BJ (cell line): ENCODE results near the gene DCTPP1. TPM values are rescaled to one million over a fixed set of nuclear protein-coding genes. Genes with fewer than 3 reads are reported as not detected.
A peak's percentile ranks its signal among the peaks of the same experiment; 100 is the strongest.

Experiments
- CTCF ChIA-PET: fragments of 350-600 bp; formaldehyde crosslinking; extraction: SDS; loops from one replicate; lab custom pipeline; 2021; ENCODE audit warnings: antibody characterized with exemption, inconsistent platforms; lab: Yijun Ruan, JAX
- POLR2A ChIA-PET: fragments of 300-600 bp; sonication (Branson Sonifier 250); formaldehyde crosslinking; extraction: SDS; loops from one replicate; lab custom pipeline; 2021; ENCODE audit warnings: antibody characterized with exemption; lab: Charles Lee
- DNase-seq: peaks from one replicate; pipeline ENCODE4 v3.0.0-alpha.2; 2011; ENCODE audit warnings: low read depth
- H3K27me3 ChIP-seq: 2 replicates; pipeline ENCODE4 v1.6.0; 2011; ENCODE audit warnings: low read length; ENCODE audit not compliant: control insufficient read depth, insufficient read depth
- H3K36me3 ChIP-seq: 2 replicates; pipeline ENCODE4 v1.5.1; 2011; ENCODE audit warnings: low read length; ENCODE audit not compliant: control insufficient read depth, insufficient read depth
- H3K4me3 ChIP-seq: 2 replicates; pipeline ENCODE4 v1.5.1; 2011; ENCODE audit warnings: low read depth, mild to moderate bottlenecking, control low read depth, low read length
- polyA plus RNA-seq: library from polyadenylated mRNA; depleted of rRNA; stranded (reverse); fragments of >200 nt; gene quantifications from 2 replicates; pipeline ENCODE4 v1.2.3, GENCODE V29; 2011
- TF ChIP-seq, protein P1 (sequence below): IDR thresholded peaks from 2 replicates; pipeline ENCODE4 v1.5.1; 2011; ENCODE audit warnings: low read depth, mild to moderate bottlenecking, control low read depth, inconsistent platforms, low read length, moderate library complexity; ENCODE audit not compliant: insufficient read depth

Gene DCTPP1
- polyA plus RNA-seq, 1 experiment = 33.9 TPM

DNA sequence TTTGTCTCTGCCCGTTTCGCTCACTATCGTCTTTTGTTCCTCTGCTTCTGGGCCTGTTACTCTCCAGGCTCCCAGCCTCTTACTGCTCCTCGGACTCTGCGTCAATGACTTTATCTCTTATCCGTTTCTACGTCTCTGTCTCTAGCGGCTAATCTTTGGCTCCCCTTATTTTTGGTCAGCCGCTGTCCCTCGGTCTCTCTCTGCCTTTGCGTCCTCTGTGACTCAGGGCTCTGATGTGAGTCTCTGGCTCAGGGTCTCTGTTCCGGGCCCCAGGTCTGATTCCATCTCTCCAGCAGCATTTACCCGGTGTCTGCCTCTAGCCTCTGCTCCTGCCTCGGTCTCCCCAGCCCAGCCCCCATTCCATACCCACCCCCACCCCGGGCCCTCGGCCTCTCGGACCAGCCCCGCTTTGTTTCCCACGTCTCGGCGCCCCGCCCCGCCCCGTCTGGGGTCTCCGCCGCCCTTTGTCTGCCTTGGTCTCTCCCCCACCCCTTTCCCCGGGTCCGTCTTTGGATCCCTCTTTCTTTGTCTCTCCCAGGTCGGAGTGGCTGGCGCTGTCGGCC lies 35.2 kb downstream of the DCTPP1 start:
- TF ChIP-seq, protein P1, sequence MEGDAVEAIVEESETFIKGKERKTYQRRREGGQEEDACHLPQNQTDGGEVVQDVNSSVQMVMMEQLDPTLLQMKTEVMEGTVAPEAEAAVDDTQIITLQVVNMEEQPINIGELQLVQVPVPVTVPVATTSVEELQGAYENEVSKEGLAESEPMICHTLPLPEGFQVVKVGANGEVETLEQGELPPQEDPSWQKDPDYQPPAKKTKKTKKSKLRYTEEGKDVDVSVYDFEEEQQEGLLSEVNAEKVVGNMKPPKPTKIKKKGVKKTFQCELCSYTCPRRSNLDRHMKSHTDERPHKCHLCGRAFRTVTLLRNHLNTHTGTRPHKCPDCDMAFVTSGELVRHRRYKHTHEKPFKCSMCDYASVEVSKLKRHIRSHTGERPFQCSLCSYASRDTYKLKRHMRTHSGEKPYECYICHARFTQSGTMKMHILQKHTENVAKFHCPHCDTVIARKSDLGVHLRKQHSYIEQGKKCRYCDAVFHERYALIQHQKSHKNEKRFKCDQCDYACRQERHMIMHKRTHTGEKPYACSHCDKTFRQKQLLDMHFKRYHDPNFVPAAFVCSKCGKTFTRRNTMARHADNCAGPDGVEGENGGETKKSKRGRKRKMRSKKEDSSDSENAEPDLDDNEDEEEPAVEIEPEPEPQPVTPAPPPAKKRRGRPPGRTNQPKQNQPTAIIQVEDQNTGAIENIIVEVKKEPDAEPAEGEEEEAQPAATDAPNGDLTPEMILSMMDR = no peak
- peak overlapping the region; percentile 81 for H3K4me3 ChIP-seq

DNA sequence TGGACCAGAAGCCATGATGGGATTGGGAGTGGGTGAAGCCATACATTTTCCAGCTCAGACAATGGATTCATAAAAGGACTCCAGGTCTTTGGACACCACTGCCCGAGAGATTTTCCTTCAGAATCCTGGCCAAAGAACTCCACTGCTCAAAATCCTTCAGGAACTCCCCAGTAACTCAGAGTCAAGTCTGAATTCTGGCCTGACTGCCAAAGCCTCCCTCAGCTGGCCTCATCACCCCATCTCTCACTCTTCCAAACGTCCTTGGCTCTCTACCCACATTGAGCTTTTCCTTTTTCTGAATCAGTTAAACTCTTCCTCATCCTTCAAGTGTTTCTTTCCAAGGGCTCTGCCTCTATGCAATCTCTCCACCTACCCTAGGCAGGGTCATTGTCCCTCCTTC lies 46.3 kb downstream of the DCTPP1 start:
- no peak for DNase-seq
- POLR2A ChIA-PET = no interaction called here
- H3K27me3 ChIP-seq = no peaks in the 10 kb centered on the region
- TF ChIP-seq, protein P1 = no peak
- no peaks in the 10 kb centered on the region; the same call in 1 of the 2 replicates for H3K36me3 ChIP-seq
- no peak overlapping the region for H3K4me3 ChIP-seq
- CTCF ChIA-PET = interaction anchor here (1.1 to 1.7 kb wide), 2 partner anchors 23 to 26 kb away, joined by 4 to 6 read pairs; no protein-coding TSS in a partner anchor

More for the DNA sequence above, 35.2 kb downstream of the DCTPP1 start:
- H3K36me3 ChIP-seq = peaks cover 4% of the 10 kb centered on the region
- ChIA-PET POLR2A (no interaction called here), CTCF (interaction anchor here (0.9 to 2.1 kb wide), 8 partner anchors 8 to 302 kb away, joined by 3 to 8 read pairs (median 5); partner anchors contain the start of genes ZNF771 and ZNF785)
- no peak for DNase-seq
- no peaks in the 10 kb centered on the region for H3K27me3 ChIP-seq

DNA sequence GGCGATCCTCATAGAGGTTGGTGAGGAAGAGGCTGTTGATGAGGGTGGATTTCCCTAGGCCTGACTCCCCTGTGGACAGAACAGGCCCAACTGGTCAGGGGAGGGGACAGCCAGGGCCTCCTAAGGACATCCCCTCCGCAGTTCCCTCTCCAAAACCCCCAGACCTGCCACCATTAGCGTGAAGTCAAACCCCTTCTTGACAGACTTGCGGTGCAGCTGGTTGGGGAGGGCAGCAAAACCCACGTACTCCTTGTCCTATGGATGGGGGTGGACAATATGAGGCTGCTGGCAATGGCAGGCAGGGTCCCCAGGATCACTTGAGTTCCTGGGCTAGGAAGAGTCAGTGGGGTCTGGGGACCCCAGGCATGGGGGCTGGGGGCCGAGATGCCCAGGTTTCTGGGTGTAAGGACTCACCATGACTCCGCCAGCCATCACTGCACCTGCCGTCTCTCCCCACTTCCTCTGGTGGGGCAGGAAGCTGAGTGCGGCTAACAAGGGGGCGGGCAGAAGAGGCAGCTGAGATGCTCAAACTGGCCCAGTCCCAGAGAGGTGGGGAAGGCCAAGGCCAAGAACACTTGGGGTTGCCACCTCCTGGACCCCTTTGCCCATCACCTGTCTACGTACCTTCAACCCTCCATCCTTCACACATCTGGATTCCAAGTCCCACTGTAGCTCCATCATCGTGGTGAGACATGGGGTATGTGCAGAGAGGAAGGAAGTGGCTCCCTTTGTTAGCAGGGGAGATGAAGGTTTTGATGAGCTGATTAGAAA lies 47.5 kb downstream of the DCTPP1 start, which contains the start of gene SEPTIN1:
TSS of gene SEPTIN1 (minus strand) at position 451 of the 771 bp plus-strand sequence. CDS start at position 432, 19 bp downstream.
- TF ChIP-seq, protein P1 = no peak
- no peaks in the 10 kb centered on the region for H3K27me3 ChIP-seq
- H3K36me3 ChIP-seq = no peaks in the 10 kb centered on the region; the same call in 1 of the 2 replicates
- H3K4me3 ChIP-seq = no peak within 1 kb of the TSS
- DNase-seq = no peak
- ChIA-PET POLR2A (interaction anchor here (0.5 kb wide), 1 partner anchor 1043 kb away, joined by 7 read pairs; no protein-coding TSS in a partner anchor), CTCF (interaction anchor here (1.1 to 1.7 kb wide), 2 partner anchors 24 to 27 kb away, joined by 4 to 6 read pairs; no protein-coding TSS in a partner anchor)

DNA sequence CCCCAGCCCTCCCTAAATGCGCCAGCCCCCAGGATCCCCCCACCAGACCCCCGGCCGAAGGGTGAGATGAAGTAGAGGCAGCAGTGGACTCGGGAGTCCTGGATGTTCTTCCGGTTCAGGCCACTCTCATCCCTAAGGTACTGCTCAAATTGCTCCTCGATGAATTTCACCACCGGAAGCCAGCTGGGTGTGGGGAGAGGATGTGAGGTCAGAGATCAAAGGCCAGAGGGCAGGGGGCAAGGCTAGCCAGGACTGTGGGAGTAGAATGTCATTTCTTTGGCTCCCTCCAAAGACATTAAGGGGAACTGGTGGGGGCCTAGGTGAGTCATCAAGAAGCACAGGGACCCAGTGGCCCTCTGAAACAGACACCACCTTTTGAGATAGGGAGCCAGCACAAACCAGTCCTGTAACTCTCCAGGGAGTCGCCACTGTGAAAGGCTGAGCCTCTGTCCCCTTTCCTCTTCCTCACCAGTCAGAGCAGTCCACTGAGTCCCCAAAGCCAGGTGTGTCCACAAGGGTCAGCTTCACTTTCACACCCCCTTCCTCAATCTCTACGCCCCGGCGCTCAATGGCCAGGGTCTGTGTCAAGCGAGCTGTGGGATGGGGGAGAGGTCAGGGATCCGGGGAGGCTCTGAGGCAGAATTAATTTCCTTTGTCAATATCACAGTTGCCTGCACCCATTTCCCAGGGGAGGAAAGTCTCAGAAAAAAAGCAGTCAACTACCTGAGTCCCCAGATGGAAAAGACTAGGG lies 48.4 kb downstream of the DCTPP1 start:
- DNase-seq = no peak
- Histone ChIP-seq H3K36me3 (no peaks in the 10 kb centered on the region; the same call in 1 of the 2 replicates), H3K27me3 (no peaks in the 10 kb centered on the region), H3K4me3 (no peak overlapping the region)
- TF ChIP-seq, protein P1 = no peak
- ChIA-PET POLR2A (interaction anchor here (0.5 kb wide), 1 partner anchor 1044 kb away, joined by 7 read pairs; no protein-coding TSS in a partner anchor), CTCF (no interaction called here)
